Effector memory CD8-positive, alpha-beta T cell (primary cell): Measurements from ENCODE around the gene ELP4.
A peak's percentile ranks its signal among the peaks of the same experiment; 100 is the strongest.

Experiments
- ATAC-seq: fragments of 150-1000 bp; cut with Tn5 transposase; replicated peaks from 2 replicates; pipeline ENCODE4 v1.10.0; 2021; ENCODE audit warnings: mild to moderate bottlenecking, moderate library complexity
- DNase-seq, 3 experiments: peaks; one replicate each; pipeline ENCODE4 v3.0.0; 2021
- H3K27ac Mint-ChIP-seq, 2 donors: one replicate each; pipeline ENCODE4 v1.8.0; 2022; ENCODE audit warnings: mild to moderate bottlenecking in 2 of 2, mixed read lengths in 2 of 2, moderate library complexity in 2 of 2
- H3K27me3 Mint-ChIP-seq, 2 donors: one replicate each; pipeline ENCODE4 v1.8.0; 2022; ENCODE audit warnings: mixed read lengths in 2 of 2
- H3K36me3 Mint-ChIP-seq: one replicate; pipeline ENCODE4 v1.8.0; 2022; ENCODE audit warnings: mild to moderate bottlenecking, moderate library complexity, mixed read lengths; ENCODE audit not compliant: insufficient read depth
- H3K4me1 Mint-ChIP-seq, 2 donors: one replicate each; pipeline ENCODE4 v1.8.0; 2022; ENCODE audit warnings: low read depth in 2 of 2, mixed read lengths in 2 of 2
- H3K4me3 Mint-ChIP-seq, 2 donors: one replicate each; pipeline ENCODE4 v1.8.0; 2022; ENCODE audit warnings: mild to moderate bottlenecking in 2 of 2, mixed read lengths in 2 of 2, moderate library complexity in 2 of 2
- H3K9me3 Mint-ChIP-seq, 2 donors: one replicate each; pipeline ENCODE4 v1.8.0; 2022; ENCODE audit warnings: mixed read lengths in 2 of 2

ELP4 gene

GRCh38 chr11:31786996-31787685 is 277.6 kb downstream of the ELP4 start:
- DNase-seq: no peak
- Mint-ChIP-seq H3K27ac (no peak overlapping the region), H3K4me3 (no peak overlapping the region), H3K4me1 (no peaks in the 10 kb centered on the region), H3K36me3 (no peaks in the 10 kb centered on the region), H3K9me3 (no peaks in the 10 kb centered on the region), H3K27me3 (peaks cover 0 to 4% of the 10 kb centered on the region in 2 donors)
- no peak for ATAC-seq

GRCh38 chr11:31788085-31788484 is 278.5 kb downstream of the ELP4 start:
- DNase-seq: no peak
- Mint-ChIP-seq H3K36me3 (no peaks in the 10 kb centered on the region), H3K27ac (no peak overlapping the region), H3K4me1 (no peaks in the 10 kb centered on the region), H3K9me3 (no peaks in the 10 kb centered on the region), H3K27me3 (peaks cover 8 to 12% of the 10 kb centered on the region in 2 donors), H3K4me3 (no peak overlapping the region)
- ATAC-seq: no peak

GRCh38 chr11:31790649-31791048 is 281.1 kb downstream of the ELP4 start:
- peaks cover 30 to 32% of the 10 kb centered on the region in 2 donors for H3K27me3 Mint-ChIP-seq
- H3K4me3 Mint-ChIP-seq: no peak overlapping the region

GRCh38 chr11:31792036-31792435 is 282.5 kb downstream of the ELP4 start:
- Mint-ChIP-seq H3K4me3 (no peak overlapping the region), H3K27ac (no peak overlapping the region), H3K4me1 (no peaks in the 10 kb centered on the region), H3K9me3 (no peaks in the 10 kb centered on the region), H3K27me3 (peaks cover 44 to 46% of the 10 kb centered on the region in 2 donors), H3K36me3 (no peaks in the 10 kb centered on the region)
- ATAC-seq (no peak), DNase-seq (no peak)

More at GRCh38 chr11:31790649-31791048, 281.1 kb downstream of the ELP4 start:
- no peak for ATAC-seq
- H3K9me3 Mint-ChIP-seq: no peaks in the 10 kb centered on the region
- no peak overlapping the region for H3K27ac Mint-ChIP-seq
- H3K4me1 Mint-ChIP-seq: no peaks in the 10 kb centered on the region
- DNase-seq: no peak
- no peaks in the 10 kb centered on the region for H3K36me3 Mint-ChIP-seq

- H3K9me3 Mint-ChIP-seq: no peaks in the 10 kb centered on the region
- no peak for DNase-seq
- no peak overlapping the region for H3K27ac Mint-ChIP-seq
- peaks cover 0 to 3% of the 10 kb centered on the region in 2 donors for H3K4me1 Mint-ChIP-seq
- no peak for ATAC-seq
- H3K27me3 Mint-ChIP-seq: peaks cover 48 to 50% of the 10 kb centered on the region in 2 donors
- no peaks in the 10 kb centered on the region for H3K36me3 Mint-ChIP-seq
- H3K4me3 Mint-ChIP-seq: no peak overlapping the region
Observed at GRCh38 chr11:31792456-31792855, 282.9 kb downstream of the ELP4 start.

GRCh38 chr11:31793264-31793663 is 283.7 kb downstream of the ELP4 start:
- Mint-ChIP-seq H3K36me3 (peaks cover 4% of the 10 kb centered on the region), H3K27me3 (peaks cover 55 to 59% of the 10 kb centered on the region in 2 donors), H3K4me3 (no peak overlapping the region), H3K27ac (no peak overlapping the region), H3K4me1 (peaks cover 0 to 8% of the 10 kb centered on the region in 2 donors), H3K9me3 (no peaks in the 10 kb centered on the region)
- DNase-seq: no peak
- ATAC-seq: no peak

- Mint-ChIP-seq H3K27ac (no peak overlapping the region), H3K9me3 (no peaks in the 10 kb centered on the region), H3K27me3 (peaks cover 67 to 71% of the 10 kb centered on the region in 2 donors), H3K36me3 (peaks cover 4% of the 10 kb centered on the region), H3K4me3 (no peak overlapping the region), H3K4me1 (peaks cover 0 to 11% of the 10 kb centered on the region in 2 donors)
- ATAC-seq (no peak), DNase-seq (no peak)
Observed at GRCh38 chr11:31794548-31794947, 285.0 kb downstream of the ELP4 start.

GRCh38 chr11:31795706-31796498 is 286.3 kb downstream of the ELP4 start:
- no peak overlapping the region for H3K4me3 Mint-ChIP-seq
- peaks cover 76 to 85% of the 10 kb centered on the region in 2 donors for H3K27me3 Mint-ChIP-seq
- H3K36me3 Mint-ChIP-seq: peaks cover 7% of the 10 kb centered on the region
- ATAC-seq: no peak
- DNase-seq: no peak
- H3K4me1 Mint-ChIP-seq: peaks cover 3 to 17% of the 10 kb centered on the region in 2 donors
- no peak overlapping the region for H3K27ac Mint-ChIP-seq
- peaks cover 0 to 6% of the 10 kb centered on the region in 2 donors for H3K9me3 Mint-ChIP-seq

- H3K27ac Mint-ChIP-seq: no peak overlapping the region
- no peak for DNase-seq
- H3K27me3 Mint-ChIP-seq: peaks cover 83 to 92% of the 10 kb centered on the region in 2 donors
- peaks cover 3 to 17% of the 10 kb centered on the region in 2 donors for H3K4me1 Mint-ChIP-seq
- peaks cover 7% of the 10 kb centered on the region for H3K36me3 Mint-ChIP-seq
- peaks cover 0 to 6% of the 10 kb centered on the region in 2 donors for H3K9me3 Mint-ChIP-seq
- ATAC-seq: no peak
- H3K4me3 Mint-ChIP-seq: peak overlapping the region in 1 of 2 donors; percentile 16
Observed at GRCh38 chr11:31796499-31797189, 287.1 kb downstream of the ELP4 start.

GRCh38 chr11:31797190-31798056 is 287.9 kb downstream of the ELP4 start:
- peaks cover 2 to 6% of the 10 kb centered on the region in 2 donors for H3K9me3 Mint-ChIP-seq
- no peak overlapping the region for H3K27ac Mint-ChIP-seq
- ATAC-seq (no peak), DNase-seq (no peak)
- peaks cover 3 to 17% of the 10 kb centered on the region in 2 donors for H3K4me1 Mint-ChIP-seq
- H3K36me3 Mint-ChIP-seq: peaks cover 10% of the 10 kb centered on the region
- peak overlapping the region in 1 of 2 donors; percentile 59 for H3K4me3 Mint-ChIP-seq
- peaks cover 90 to 99% of the 10 kb centered on the region in 2 donors for H3K27me3 Mint-ChIP-seq

GRCh38 chr11:31798057-31798553 is 288.5 kb downstream of the ELP4 start:
- DNase-seq (no peak), ATAC-seq (no peak)
- no peak overlapping the region for H3K27ac Mint-ChIP-seq
- H3K36me3 Mint-ChIP-seq: peaks cover 17% of the 10 kb centered on the region
- peak overlapping the region; percentile 18 to 48 for H3K4me3 Mint-ChIP-seq
- peaks cover 6 to 23% of the 10 kb centered on the region in 2 donors for H3K4me1 Mint-ChIP-seq
- H3K27me3 Mint-ChIP-seq: peaks cover 90 to 99% of the 10 kb centered on the region in 2 donors
- peaks cover 6 to 8% of the 10 kb centered on the region in 2 donors for H3K9me3 Mint-ChIP-seq

- H3K27ac Mint-ChIP-seq: no peak overlapping the region
- peaks cover 13 to 29% of the 10 kb centered on the region in 2 donors for H3K4me1 Mint-ChIP-seq
- peaks cover 20% of the 10 kb centered on the region for H3K36me3 Mint-ChIP-seq
- peaks cover 95 to 99% of the 10 kb centered on the region in 2 donors for H3K27me3 Mint-ChIP-seq
- H3K9me3 Mint-ChIP-seq: peaks cover 6 to 8% of the 10 kb centered on the region in 2 donors
- peak overlapping the region; percentile 40 to 48 for H3K4me3 Mint-ChIP-seq
- DNase-seq (no peak), ATAC-seq (peak; percentile 12)
Observed at GRCh38 chr11:31798554-31799434, 289.2 kb downstream of the ELP4 start.
